HCT116 (cell line): ENCODE measurements around the gene MIA. TPM values are rescaled to one million over a fixed set of nuclear protein-coding genes. Genes with fewer than 3 reads are reported as not detected.

Source experiments
- ATAC-seq: fragments of 200-7000 bp; cut with Tn5 transposase; 2 replicates; pipeline ENCODE4 v1.9.1; 2020; ENCODE audit warnings: mild to moderate bottlenecking, moderate library complexity
- BruUV-seq: library from RNA; stranded (reverse); fragments of 400-500 nt; replicated peaks from 2 replicates; lab custom pipeline; 2021; lab: Mats Ljungman, UMichigan
- CTCF ChIA-PET: fragments of 300-600 bp; sonication (Branson Sonifier 250); formaldehyde crosslinking; loops from one replicate; lab custom pipeline; 2021; ENCODE audit warnings: antibody characterized with exemption; lab: Charles Lee
- POLR2A ChIA-PET: fragments of 300-600, 350-600 bp; sonication (Branson Sonifier 250); formaldehyde crosslinking; loops from one replicate; lab custom pipeline; 2021; ENCODE audit warnings: antibody characterized with exemption; lab: Charles Lee
- RAD21 ChIA-PET, 2 experiments: fragments of 300-600 bp; sonication (Branson Sonifier 250); formaldehyde crosslinking; loops; one replicate each; lab custom pipeline; 2023; ENCODE audit warnings: low total read pairs in 2 of 2; ENCODE audit not compliant: uncharacterized antibody in 2 of 2, unreplicated experiment in 2 of 2, low non-redundant PET in 1 of 2; lab: Charles Lee
- DNase-seq: peaks from one replicate; pipeline ENCODE4 v3.0.0-alpha.2; 2010; ENCODE audit warnings: low read depth, low spot score
- H2AFZ ChIP-seq: fragments of 200-600 bp; shearing (Covaris generic), sonication (generic); 2 replicates; pipeline ENCODE4 v1.6.1; 2017; ENCODE audit warnings: low read depth, mixed run types, mixed read lengths, antibody characterized with exemption, low read length; ENCODE audit not compliant: poor library complexity, severe bottlenecking
- H3K27ac ChIP-seq: 2 replicates; pipeline ENCODE4 v1.5.1; 2012; ENCODE audit warnings: low read depth, low read length
- H3K27me3 ChIP-seq: fragments of 200-600 bp; sonication (generic); 2 replicates; pipeline ENCODE4 v1.6.1; 2016; ENCODE audit warnings: mixed run types, low read length, mixed read lengths; ENCODE audit not compliant: insufficient read depth
- H3K36me3 ChIP-seq, 2 experiments: fragments of 200-500 bp in 1 of 2; fragments of 200-600 bp in 1 of 2; sonication (Bioruptor generic) in 1 of 2; sonication (generic) in 1 of 2; 2 replicates each; pipeline versions ENCODE4 v1.5.1 to v1.6.1; 2014 to 2016; ENCODE audit warnings: low read length in 2 of 2, inconsistent platforms in 1 of 2, mixed read lengths in 1 of 2, mixed run types in 1 of 2; ENCODE audit not compliant: insufficient read depth in 2 of 2, control insufficient read depth in 1 of 2
- H3K4me1 ChIP-seq, 2 experiments: fragments of 200-600 bp in 1 of 2; sonication (generic) in 1 of 2; 2 replicates each; pipeline versions ENCODE4 v1.5.1 to v1.6.1; 2012 to 2017; ENCODE audit warnings: low read length in 2 of 2, inconsistent platforms in 1 of 2, mild to moderate bottlenecking in 1 of 2, mixed read lengths in 1 of 2, mixed run types in 1 of 2, moderate library complexity in 1 of 2; ENCODE audit not compliant: insufficient read depth in 2 of 2, control insufficient read depth in 1 of 2
- H3K4me2 ChIP-seq: fragments of 200-600 bp; sonication (generic); 2 replicates; pipeline ENCODE4 v1.6.1; 2017; ENCODE audit warnings: mixed run types, low read length, mixed read lengths
- H3K4me3 ChIP-seq, 2 experiments: fragments of 200-600 bp in 1 of 2; sonication (generic) in 1 of 2; replicated peaks in 1 of 2; 2 replicates each; pipeline ENCODE4 v1.5.1; 2011 to 2016; ENCODE audit warnings: low read length in 2 of 2, control low read depth in 1 of 2, low read depth in 1 of 2, mild to moderate bottlenecking in 1 of 2, mixed read lengths in 1 of 2, mixed run types in 1 of 2
- H3K79me2 ChIP-seq: fragments of 200-600 bp; sonication (generic); 2 replicates; pipeline ENCODE4 v1.6.1; 2017; ENCODE audit warnings: mild to moderate bottlenecking, mixed run types, low read length, moderate library complexity, mixed read lengths; ENCODE audit not compliant: insufficient read depth
- H3K9ac ChIP-seq: fragments of 200-600 bp; sonication (generic); 2 replicates; pipeline ENCODE4 v1.6.1; 2016; ENCODE audit warnings: low read length, mixed read lengths
- H3K9me2 ChIP-seq: fragments of 200-600 bp; sonication (generic), shearing (Covaris generic); 2 replicates; pipeline ENCODE4 v1.6.1; 2017; ENCODE audit warnings: mixed run types, mild to moderate bottlenecking, moderate library complexity; ENCODE audit not compliant: insufficient read depth
- H3K9me3 ChIP-seq, 2 experiments: fragments of 200-500 bp in 1 of 2; fragments of 200-600 bp in 1 of 2; sonication (Bioruptor generic) in 1 of 2; sonication (generic) in 1 of 2; 2 replicates each; pipeline ENCODE4 v1.6.1; 2014 to 2017; ENCODE audit warnings: low read length in 2 of 2, mixed read lengths in 2 of 2, inconsistent platforms in 1 of 2, low read depth in 1 of 2, mild to moderate bottlenecking in 1 of 2, mixed run types in 1 of 2, moderate library complexity in 1 of 2; ENCODE audit not compliant: control insufficient read depth in 1 of 2, insufficient read depth in 1 of 2
- H4K20me1 ChIP-seq: fragments of 200-600 bp; sonication (generic), shearing (Covaris generic); 2 replicates; pipeline ENCODE4 v1.6.1; 2017; ENCODE audit warnings: mixed run types, mild to moderate bottlenecking, moderate library complexity; ENCODE audit not compliant: insufficient read depth
- CBX3 ChIP-seq: IDR thresholded peaks from 2 replicates; pipeline ENCODE4 v1.6.1; 2012; ENCODE audit warnings: low read depth
- FOSL1 ChIP-seq: IDR thresholded peaks from 2 replicates; pipeline ENCODE4 v1.6.1; 2012; ENCODE audit warnings: low read depth
- POLR2A ChIP-seq: IDR thresholded peaks from 2 replicates; pipeline ENCODE4 v1.7.0; 2011; ENCODE audit warnings: borderline replicate concordance; ENCODE audit not compliant: insufficient read depth, insufficient read length; ENCODE audit errors: extremely low read depth
- POLR2AphosphoS5 ChIP-seq: IDR thresholded peaks from 2 replicates; pipeline ENCODE4 v1.6.1; 2011; ENCODE audit warnings: mild to moderate bottlenecking, low read depth, low read length, moderate library complexity
- SP1 ChIP-seq: IDR thresholded peaks from 2 replicates; pipeline ENCODE4 v1.6.1; 2012; ENCODE audit warnings: low read depth
- ZFX ChIP-seq: fragments of 450-650 bp; IDR thresholded peaks from 2 replicates; pipeline ENCODE4 v1.6.1; 2017
- ZNF274 ChIP-seq: fragments of 200-500 bp; sonication (Bioruptor generic); IDR thresholded peaks from 2 replicates; pipeline ENCODE4 v1.6.1; 2014; ENCODE audit warnings: mild to moderate bottlenecking, low read depth, low read length, inconsistent platforms
- intact Hi-C: fragments of 100-400 bp; cut with micrococcal nuclease; formaldehyde crosslinking; loops from 2 replicates; pipeline ENCODE4 v1.10.0; 2022
- total RNA-seq: library from RNA; stranded (reverse); gene quantifications from one replicate; pipeline ENCODE4 v1.2.1, GENCODE V29; 2021; ENCODE audit not compliant: unreplicated experiment
- TF ChIP-seq, protein P1 (sequence below), 3 experiments: fragments of 200-600 bp in 1 of 3; sonication (generic) in 1 of 3; IDR thresholded peaks in 2 of 3; conservative IDR thresholded peaks in 1 of 3; 2 replicates each; pipeline ENCODE4 v1.5.1; 2012 to 2017; ENCODE audit warnings: low read depth in 2 of 3, low read length in 2 of 3, antibody characterized with exemption in 1 of 3, borderline replicate concordance in 1 of 3, control low read depth in 1 of 3, mild to moderate bottlenecking in 1 of 3, mixed read lengths in 1 of 3, mixed run types in 1 of 3, moderate library complexity in 1 of 3; ENCODE audit not compliant: insufficient read depth in 1 of 3

Gene MIA
- total RNA-seq, 1 experiment from 2014 or later: 1.4 TPM

- intact Hi-C loops: no loop called here
- BruUV-seq: no TSS peak
- Histone ChIP-seq H3K79me2 (no peaks in the 10 kb centered on the region; the same call in 1 of the 2 replicates), H3K27ac (no peak overlapping the region), H3K4me1 (peaks cover 20% of the 10 kb centered on the region in 2 experiments; a peak in 3 of 4 replicates), H3K27me3 (no peaks in the 10 kb centered on the region), H3K4me2 (no peak overlapping the region), H3K4me3 (no peak overlapping the region)
- RAD21 ChIA-PET: no interaction called here
- DNase-seq (no peak), ATAC-seq (peak; percentile 60)
- TF ChIP-seq POLR2A (no peak), ZNF274 (no peak), SP1 (no peak), ZFX (no peak), POLR2AphosphoS5 (no peak), CBX3 (no peak), FOSL1 (no peak)
- TF ChIP-seq, protein P1, sequence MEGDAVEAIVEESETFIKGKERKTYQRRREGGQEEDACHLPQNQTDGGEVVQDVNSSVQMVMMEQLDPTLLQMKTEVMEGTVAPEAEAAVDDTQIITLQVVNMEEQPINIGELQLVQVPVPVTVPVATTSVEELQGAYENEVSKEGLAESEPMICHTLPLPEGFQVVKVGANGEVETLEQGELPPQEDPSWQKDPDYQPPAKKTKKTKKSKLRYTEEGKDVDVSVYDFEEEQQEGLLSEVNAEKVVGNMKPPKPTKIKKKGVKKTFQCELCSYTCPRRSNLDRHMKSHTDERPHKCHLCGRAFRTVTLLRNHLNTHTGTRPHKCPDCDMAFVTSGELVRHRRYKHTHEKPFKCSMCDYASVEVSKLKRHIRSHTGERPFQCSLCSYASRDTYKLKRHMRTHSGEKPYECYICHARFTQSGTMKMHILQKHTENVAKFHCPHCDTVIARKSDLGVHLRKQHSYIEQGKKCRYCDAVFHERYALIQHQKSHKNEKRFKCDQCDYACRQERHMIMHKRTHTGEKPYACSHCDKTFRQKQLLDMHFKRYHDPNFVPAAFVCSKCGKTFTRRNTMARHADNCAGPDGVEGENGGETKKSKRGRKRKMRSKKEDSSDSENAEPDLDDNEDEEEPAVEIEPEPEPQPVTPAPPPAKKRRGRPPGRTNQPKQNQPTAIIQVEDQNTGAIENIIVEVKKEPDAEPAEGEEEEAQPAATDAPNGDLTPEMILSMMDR (IDR thresholded peaks at IDR 0.05 in 2 of 3, conservative IDR thresholded peaks at IDR 0.05 in 1 of 3; ENCODE audit: borderline replicate concordance in 1 of 3, insufficient read depth in 1 of 3, low read depth in 2 of 3, low read length in 2 of 3): peak in 2 of 3 experiments; percentile 30 to 33; a peak in 2 of 6 replicates
- TF ChIP-seq, all 23 proteins: peak for 1
- H3K9me2 ChIP-seq: no peaks in the 10 kb centered on the region
- H2AFZ ChIP-seq: no peak overlapping the region
- no peaks in the 10 kb centered on the region for H3K36me3 ChIP-seq
- H3K9ac ChIP-seq: no peak overlapping the region
- no peaks in the 10 kb centered on the region for H4K20me1 ChIP-seq
- ChIA-PET CTCF (interaction anchor here (0.9 to 1.6 kb wide), 6 partner anchors 12 to 400 kb away, joined by 3 to 4 read pairs (median 3); partner anchors contain the start of genes EGLN2 and RAB4B), POLR2A (no interaction called here)
- no peaks in the 10 kb centered on the region for H3K9me3 ChIP-seq
These were observed 30.5 kb upstream of the MIA start for GRCh38 chr19:40744554-40745401.
